ENCODE measurements around the gene PCNX2.
"Not testable (repeated sequence)": the region's sequence is repeated elsewhere in the genome, so short reads cannot be mapped to it uniquely, and the experiment has no call there.

PCNX2 gene

DNA sequence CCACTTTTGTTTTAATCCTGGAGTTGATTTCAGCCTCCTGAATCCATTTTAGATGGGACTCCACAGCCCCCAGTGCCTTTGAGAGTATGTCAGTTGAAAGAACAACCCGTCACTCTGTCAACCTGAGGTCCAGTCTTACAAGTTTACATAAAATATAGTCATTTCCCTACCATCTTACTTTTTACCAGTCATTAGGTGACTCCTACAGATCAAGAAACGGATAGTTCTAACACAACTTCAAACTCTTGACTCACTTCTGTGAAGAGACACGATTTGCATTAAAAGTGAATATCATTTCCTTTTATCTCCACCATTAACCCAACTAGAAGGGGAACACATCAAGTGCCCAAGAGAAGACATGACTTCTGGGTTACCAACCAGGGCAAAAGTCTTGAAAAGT lies 198.0 kb downstream of the PCNX2 start:
- no peak for DNase-seq

DNA sequence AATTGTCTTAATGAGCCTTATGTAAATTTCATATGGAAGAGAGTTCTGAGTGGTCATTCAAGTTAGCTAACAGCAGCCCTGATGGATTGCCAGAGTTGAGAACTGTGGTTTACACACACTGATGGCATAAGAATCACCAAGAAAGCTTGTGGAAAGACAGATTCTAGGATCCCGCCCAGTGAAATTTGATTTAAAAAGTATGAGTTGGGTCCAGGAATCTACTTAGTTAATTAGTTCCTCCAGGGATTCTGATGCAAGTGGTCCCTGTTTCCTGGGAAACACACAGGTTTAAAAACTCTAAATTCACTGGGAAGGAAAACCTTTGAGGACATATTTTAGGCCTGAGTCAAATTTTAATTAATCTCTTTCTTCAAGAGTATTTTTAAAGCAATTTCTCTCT lies 200.8 kb downstream of the PCNX2 start:
- DNase-seq, result no peak

DNA sequence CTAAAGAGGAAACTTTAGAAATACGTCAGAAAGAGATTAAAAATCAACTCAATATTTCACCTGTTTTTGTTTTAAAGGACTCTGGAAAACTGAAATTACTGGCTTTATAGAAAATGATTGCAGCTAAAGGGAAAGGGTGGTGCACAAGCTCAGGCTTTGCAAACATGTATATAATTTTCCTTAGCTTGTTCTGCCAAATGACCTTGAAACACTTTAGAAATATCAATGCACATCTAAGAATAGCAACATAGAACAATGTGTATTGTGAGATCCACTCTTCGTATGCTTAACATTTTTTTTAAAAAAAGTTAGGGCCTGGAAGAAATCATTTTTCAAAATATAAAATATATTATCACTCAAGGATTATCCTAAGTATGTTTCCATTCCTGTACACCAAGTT lies 201.3 kb downstream of the PCNX2 start:
- no peak for DNase-seq

DNA sequence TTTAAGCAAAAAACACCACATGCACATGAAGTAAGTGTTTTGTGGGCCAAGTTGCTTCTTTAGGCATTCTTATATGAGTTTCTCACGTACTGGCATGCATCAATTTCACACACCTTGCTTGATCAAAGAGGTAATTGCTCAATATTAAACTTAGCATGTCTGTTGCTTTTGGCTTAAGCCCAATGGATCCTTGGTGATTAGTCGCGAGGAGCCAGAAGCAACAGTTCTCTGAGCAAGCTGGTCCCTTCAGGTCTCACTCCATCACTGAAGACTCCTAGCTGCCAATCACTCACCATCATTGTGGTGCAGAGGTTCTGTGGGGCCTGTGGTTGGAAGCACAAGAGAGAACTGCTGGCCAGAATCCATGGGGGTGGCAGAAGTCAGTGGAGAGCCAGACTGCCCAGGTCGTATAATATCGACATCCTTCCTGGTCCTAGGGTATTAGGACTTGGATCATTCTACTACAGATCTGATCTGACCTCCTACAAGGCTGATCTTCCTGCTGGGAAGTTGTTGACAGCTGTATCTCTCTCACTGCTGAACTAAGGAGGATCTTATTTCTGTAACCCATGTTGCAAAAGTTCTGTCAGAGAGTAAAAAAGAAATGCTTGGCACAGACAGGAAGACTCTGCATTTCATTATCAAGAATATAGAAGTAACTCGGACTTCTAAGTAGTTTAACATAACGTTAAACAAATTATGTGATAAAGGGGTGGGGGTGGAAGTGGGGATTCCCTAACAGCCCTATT lies 204.6 kb downstream of the PCNX2 start:
- no peak for DNase-seq

DNA sequence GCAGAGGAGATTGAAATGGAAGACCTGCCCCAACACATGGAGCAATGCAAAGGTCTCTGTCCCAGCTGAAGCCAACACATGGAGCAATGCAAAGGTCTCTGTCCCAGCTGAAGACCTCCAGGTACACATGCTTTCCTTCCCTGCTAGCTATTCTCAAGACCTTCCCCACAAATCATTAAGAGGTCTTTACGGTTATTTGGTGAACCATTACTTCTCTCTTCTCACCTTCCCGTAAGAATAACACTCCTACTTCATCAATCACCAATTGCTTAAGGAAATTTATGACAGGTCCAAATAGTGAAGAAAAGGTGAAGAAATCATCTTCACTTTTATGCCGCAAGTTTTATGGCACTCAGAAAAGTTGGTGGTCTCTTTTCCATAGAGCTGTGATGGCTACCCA lies 206.3 kb downstream of the PCNX2 start:
- no peak for DNase-seq

DNA sequence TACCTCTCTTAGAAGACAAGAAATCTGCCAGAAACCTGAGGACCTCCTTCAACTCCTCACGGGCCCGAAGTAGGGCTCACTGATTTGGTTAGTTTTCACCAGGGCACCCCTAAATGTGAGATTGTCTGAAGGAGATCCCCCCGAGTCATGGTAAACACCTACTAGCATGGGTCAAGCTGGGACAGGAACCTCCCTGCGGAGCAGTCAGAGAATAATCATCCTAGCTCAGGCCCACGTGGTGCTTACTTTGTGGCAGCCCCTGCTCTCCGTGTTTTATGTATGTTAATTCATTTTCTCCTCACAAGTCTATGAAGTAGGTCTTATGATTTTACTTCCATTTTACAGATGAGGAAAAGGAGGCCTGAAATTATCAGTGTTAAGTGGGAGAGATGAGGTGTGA lies 206.9 kb downstream of the PCNX2 start:
- DNase-seq, result no peak

DNA sequence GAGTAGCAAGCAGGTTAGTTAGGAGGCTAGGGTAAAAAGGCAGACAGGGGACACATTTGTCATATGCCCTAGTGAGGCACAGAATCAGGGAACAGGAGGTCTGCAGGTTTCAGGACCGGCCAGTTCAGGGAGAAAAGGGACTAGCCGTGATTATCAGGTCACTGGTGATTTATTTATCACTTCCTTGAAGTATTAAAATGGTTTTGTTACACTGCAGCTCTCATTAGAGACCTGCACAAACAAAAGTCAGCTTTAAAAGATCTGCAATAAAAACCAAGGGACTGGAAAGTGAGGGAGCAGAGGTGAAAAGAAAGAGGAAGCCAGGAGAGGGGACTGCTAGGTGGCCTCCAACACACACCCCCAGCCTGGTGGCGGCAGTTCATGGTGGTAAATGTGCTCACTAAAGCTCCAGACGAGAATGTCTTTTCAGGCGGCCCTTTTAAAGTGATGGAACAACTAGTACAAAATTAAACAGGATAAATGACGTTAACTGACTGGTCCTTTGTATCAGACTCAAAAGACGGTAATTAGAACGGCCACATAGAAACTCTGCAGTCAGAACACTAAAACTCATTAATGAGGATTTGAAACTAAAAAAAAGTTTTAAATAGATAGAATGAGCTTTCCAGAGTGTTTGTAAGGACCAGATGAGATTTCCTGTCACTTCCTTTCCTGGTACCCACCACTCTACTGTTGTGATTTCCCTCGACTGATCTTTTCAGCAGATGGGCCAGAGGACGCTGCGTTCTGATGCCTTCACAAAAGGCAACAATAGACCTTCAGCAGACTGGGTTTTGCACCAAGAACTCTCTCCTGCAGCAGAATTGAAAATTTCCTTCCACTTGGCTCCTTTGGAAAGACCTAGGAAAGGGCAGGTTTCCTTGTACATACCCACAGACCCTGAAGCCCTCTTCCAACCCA lies 208.3 kb downstream of the PCNX2 start:
- DNase-seq, result no peak

DNA sequence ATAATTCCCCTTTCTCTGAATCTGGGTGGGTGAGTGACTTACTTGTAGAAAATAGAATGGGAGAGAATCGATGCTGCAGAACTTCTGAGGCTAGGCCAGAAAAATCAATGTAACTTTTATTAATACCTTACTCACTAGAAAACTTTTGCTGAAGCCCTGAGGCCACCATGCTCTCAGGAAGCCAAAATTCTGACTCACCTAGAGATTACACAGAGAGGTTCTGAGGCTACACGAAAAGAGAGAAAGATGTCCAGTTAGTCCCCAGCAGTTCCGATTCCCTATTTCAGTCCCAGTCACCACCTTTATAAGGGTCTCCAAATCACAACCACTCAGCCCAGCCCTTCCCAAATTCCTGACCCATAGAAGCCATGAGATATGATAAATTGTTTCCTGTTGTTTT lies 210.0 kb downstream of the PCNX2 start:
- DNase-seq, result no peak

DNA sequence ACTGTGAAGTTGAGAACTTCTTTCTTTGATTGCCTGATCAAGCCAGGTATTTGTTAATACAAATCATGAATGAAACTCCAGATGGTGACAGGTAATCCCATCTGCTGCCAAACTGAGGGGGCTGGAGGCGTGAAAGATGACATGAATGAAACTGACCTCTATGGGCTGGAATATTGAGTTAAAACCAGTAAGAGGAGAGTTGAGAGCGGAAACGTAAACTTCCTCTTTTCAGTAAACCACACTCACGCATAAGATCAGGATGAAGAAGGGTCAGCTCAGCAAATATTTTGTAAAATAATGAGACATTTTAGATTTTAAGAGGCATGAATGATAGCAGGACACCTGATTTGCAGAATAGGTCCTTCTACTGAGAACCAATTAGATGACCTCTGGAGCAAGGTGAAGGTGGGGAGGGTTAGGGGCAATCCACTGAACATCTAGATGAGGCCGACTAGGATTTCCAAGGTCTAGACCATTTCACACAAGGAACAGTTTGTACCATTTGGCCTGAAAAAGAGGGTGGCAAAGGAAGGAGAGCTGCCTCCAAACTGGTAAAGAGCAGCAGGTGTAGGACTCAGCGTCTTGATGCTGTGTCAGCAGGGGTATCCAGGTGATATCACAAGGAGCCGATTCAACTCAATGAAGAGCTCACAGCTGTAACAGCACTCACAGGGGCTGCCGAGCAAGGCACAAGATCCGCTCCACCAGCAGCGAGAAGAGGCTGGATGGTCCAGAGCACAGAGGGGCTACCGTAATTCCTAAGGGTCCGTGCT lies 212.6 kb downstream of the PCNX2 start:
- no peak for DNase-seq

DNA sequence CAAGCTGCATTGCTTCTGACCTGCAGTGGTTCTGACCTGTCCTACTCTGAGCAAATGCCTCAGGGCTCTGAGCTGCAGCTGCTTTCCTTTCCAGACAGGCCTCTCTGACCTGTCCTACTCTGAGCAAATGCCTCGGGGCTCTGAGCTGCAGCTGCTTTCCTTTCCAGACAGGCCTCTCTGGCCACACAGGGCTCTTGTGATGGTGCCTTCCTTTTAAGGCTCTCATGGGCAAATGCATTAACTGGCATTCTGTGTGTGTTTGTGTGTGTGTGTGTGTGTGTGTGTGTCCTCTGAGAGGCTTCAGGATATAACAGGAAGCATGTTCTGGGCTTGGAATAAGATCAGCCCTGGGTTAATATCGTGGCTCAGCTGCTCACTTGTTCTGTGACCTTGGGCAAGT lies 213.8 kb downstream of the PCNX2 start:
- DNase-seq, result no peak

DNA sequence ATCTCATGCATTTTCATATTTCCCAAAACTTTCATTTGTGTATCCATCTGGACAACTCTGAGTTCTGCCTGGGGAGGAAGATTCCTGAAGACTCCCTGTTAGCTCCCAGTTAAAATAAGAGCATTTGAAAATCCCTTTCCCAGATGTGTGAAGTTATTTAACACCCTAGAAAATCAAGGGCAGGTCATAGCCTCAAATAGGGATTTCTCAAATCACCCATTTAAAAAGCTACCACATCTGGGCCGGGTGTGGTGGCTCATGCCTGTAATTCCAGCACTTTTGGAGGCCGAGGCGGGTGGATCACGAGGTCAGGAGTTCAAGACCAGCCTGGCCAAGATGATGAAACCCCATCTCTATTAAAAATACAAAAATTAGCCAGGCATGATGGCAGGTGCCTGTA lies 214.7 kb downstream of the PCNX2 start:
- not testable (repeated sequence) for DNase-seq

DNA sequence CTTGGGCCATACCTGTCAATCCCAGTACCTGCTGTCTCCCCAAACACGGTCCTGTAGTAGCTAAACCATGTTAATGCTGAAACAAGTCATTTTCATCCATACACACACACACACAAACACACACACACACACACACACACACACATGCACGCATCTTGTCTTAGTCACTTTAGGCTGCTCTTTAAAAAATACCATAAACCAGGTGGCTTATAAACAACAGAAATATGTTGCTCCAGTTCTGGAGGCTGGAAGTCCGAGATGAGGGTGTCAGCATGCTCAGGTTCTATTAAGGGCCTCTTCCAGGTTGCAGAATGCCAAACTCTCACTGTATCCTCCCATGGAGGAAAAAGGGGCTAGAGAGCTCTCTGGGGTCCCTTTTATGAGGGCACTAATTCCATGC lies 215.2 kb downstream of the PCNX2 start:
- no peak for DNase-seq

DNA sequence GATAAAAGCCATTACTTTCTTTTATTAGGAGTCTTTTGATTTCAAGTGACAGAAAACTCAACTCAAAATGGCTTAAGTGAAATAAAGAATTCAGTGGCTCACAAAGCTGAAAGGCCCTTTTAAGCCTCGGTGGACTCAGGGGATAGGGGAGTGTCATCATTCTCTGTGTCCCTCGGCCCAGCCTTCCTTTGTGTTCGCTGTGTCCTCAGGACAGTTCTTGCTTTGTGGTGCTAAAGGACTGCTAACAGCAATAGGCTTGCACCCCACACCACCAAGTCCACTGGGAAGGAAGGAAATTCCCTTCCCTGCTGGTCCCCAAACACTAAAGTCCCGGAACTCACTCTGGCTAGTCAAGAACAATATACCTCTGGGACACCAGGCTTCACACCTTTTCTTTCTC lies 216.0 kb downstream of the PCNX2 start:
- no peak for DNase-seq

DNA sequence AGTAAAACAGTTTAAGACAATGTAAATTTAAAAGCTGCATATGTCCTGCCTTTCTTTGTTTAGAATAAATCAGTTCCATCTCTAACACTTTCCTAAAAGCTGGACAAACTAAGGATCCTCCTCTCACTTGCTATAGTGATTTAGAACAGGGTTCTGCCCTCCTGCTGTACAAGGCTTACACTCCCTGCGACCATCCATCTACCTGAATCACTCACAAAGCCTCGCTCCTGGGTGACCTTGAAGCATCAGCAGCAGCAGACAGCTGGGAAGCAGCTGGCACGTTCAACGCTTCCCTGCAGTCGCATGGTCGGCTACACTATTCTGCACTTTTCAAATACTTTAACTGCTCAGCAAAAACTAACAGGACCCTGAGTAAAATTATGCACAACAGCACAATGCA lies 217.1 kb downstream of the PCNX2 start:
- DNase-seq, result no peak

DNA sequence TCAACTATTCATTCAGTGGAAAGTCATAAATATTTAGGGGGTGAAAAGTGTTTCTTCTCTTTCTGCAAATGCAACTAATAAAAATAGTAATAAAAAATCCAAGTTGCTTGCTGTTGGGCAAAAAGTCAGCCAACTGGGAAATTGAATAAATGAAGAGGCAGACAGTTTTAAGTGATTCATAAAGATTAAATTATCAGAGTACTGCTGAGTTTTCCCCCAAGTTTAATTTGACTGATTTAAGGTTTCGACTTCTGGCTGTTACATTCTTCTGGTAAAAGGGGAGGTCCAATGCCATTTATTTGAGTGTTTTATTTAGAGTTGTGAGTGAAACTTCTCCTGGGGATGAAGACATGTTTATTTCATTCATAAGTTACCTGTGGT lies 219.6 kb downstream of the PCNX2 start:
- DNase-seq, result no peak

DNA sequence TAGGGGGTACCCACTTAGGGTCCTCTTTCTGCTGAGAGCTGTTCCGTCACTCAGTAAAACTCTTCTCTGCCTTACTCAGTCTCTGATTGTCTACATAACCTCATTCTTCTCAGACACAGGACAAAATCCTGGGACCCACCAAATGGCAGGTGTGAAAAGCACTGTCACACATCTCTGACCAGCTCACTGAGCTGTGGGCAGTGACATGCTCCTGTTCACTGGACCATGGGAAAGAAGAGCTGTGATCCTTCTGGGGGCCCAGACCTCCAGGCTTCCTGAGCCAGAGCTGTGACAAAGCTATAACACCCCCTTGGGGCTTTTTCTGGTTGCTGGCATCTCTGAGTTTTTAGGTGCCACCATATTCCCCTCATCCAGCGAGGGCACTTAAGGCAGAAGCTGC lies 229.4 kb downstream of the PCNX2 start:
- no peak for DNase-seq

DNA sequence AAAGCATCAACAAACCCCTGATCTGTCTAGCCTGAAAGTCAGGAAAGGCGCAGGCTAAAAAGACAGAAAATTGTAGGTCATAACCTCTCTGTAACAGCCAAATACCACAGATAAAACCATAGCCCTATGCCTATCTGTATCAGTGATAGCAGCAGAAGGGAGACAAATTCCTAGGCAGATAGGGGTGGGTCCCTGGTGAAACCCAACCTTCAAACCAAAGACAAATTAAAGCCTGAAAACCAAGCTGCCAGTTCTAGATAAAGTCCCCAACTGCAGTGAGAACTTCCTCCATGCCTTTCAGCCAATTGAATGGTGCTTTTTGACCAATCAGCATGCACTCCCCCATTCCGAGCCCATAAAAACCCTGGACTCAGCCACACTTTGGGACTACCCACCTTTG lies 229.8 kb downstream of the PCNX2 start:
- DNase-seq, result no peak

DNA sequence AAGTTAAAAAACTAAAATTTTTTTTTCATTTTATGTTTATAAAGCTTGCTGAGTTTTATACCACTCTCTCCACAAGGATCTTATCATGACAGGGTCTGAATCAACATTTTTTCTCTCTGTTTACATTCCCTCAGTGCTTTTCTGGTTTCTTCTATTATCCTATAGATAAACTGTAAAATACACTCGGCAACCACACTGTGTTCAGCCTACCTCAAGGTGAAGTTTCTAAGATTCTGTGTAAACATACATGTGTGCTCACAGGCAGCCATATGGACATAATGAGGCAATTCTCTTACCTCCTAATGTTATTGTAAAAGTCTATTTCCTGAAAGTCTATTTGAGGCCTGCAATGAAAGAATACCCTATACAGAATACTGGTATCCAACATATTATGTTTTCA lies 230.5 kb downstream of the PCNX2 start:
- DNase-seq, result no peak

DNA sequence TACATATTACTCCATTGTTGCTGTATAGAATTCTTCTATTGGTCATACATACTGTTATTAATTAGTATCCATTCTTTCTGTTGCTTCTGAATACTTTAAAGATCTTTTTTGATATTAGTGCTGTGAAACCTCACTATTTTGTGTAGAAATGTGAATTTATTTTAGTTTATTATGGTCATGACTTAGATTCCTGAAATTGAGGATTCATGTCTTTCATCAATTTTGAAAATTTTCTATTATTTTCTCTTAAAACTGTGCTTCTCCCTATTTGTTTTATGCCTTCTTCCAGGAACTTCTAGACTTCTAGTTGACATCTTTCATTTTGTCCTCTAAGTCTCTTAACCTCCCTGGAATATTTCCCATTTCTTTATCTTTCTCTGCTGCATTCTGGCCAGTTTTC lies 232.1 kb downstream of the PCNX2 start:
- DNase-seq, result no peak

DNA sequence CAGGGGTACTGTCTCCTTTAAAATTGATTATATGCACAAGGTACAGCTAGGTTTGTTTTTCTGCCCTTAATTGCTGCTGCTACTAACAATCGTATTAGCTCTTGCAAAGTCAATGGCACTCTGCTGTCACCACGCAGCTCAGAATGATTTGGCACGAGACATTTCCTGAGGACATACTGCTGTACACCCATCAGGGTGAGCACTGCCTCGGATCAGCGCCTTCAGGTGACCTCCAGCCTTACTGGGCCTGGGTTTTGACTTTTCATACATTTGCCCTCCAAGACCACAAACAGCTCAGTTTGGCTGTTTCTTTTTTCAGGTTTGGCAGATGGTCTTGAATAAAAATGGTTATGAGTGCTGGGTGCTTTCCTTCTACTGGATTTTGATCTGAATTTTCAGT lies 234.3 kb downstream of the PCNX2 start:
- DNase-seq, result no peak

DNA sequence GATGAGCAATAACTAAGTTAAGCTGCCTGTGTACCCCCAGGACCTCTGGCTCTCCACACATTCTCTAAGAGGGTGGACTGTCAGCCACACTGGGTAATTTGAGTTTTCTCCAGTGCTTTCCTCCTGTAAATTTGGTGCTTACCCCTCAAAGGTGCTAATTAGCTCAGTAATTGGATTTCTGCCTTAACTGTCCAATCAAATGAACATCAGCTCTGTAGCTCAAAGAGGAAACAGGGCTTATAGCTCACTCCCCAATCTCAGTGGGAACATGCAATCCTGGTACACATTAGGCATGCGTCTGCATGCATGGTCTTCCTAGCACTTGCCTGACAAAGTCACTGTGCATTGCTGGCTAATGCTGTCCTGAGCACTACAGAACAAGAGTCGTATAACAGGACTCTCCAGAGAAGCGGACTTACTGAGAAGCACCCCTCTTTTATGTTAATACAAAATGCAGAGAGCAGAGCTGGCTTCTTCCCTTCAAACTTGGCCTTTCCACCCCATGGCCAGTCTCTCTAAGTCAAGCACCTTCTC lies 235.0 kb downstream of the PCNX2 start:
- no peak for DNase-seq

DNA sequence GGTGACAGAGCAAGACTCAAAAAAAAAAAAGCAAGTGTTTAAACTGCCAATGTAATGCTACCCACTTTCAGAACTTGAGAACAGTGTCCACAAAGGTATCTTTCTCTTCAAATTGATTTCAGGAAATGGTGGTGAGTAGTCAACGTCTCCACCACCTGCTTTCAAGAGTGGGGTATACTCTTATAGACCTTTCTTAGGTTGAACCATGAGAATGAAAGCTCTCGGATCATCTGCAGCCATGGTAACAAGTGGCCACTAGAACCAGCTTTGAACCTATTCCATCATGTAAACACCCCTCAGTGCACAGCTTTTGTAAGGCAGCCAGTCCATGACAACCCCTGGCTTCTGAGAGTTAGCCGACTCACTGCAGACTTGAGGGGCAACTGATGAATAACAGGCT lies 237.7 kb downstream of the PCNX2 start:
- no peak for DNase-seq

DNA sequence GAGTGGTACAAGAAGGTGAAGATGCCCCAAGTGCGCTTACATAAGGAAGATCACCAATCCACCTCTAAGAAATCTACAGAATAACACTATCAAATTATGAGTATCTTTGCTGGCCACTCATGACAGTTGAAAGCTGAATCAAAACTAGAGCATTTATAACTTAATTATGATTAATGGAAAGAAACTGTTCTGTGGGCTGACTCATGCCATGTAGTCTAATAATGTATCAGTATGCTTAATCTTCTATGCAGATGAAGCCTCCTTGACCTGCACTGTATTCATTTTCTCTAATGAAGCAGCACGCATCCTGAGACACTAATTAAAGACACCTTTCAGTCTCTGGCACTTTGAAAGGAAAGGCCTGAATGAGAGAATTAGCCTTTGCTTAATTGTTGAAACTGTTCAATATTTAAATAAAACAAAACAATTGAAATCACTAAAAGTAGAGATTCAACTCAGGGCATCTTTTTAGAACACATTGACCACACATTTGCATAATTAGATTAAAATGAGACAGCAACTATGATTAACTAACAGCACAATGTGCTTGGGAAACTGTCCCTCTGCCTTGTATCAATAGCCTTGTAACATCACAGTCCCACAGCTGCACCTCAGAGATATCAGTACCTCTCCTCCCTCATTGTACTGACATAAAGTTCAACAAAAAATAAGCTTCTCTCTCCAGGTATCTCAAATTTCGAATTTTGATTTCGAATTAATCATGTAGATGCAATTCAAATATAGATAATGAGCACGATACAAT lies 239.5 kb downstream of the PCNX2 start:
- no peak for DNase-seq

All from stimulated activated CD4-positive, alpha-beta T cell treated with anti-CD3 and anti-CD28 coated beads, Interleukin-4, amount 100 ng/mL, for 24 hours (primary cell).